Testis (tissue), 5 donors: Measurements from ENCODE around the gene ING4. TPM values are rescaled to one million over a fixed set of nuclear protein-coding genes. Genes with fewer than 3 reads are reported as not detected.
"Not testable (repeated sequence)": the region's sequence is repeated elsewhere in the genome, so short reads cannot be mapped to it uniquely, and the experiment has no call there.

Source experiments
- DNase-seq: peaks from one replicate; pipeline ENCODE4 v3.0.0-alpha.2; 2019
- H3K27ac ChIP-seq, 2 donors: fragments of 200-600 bp; sonication (generic); one replicate each; pipeline ENCODE4 v1.5.1; 2019
- H3K27me3 ChIP-seq: fragments of 200-600 bp; sonication (generic); one replicate; pipeline ENCODE4 v1.5.1; 2019
- H3K36me3 ChIP-seq: fragments of 200-600 bp; sonication (generic); one replicate; pipeline ENCODE4 v1.5.1; 2017; ENCODE audit warnings: low read depth; ENCODE audit errors: missing control alignments
- H3K4me1 ChIP-seq: fragments of 200-600 bp; sonication (generic); one replicate; pipeline ENCODE4 v1.5.1; 2019
- H3K4me3 ChIP-seq, 2 donors: fragments of 200-600 bp; sonication (generic); one replicate each; pipeline ENCODE4 v1.5.1; 2017 to 2019
- H3K9me3 ChIP-seq: fragments of 200-600 bp; sonication (generic); one replicate; pipeline ENCODE4 v1.5.1; 2017
- CTCF ChIP-seq, 3 experiments: fragments of 450-650 bp in 2 of 3; fragments of 200-600 bp in 1 of 3; sonication (generic) in 1 of 3; IDR thresholded peaks; one replicate each; pipeline ENCODE4 v1.5.1; 2016 to 2019; ENCODE audit warnings: antibody characterized with exemption in 3 of 3, mild to moderate bottlenecking in 2 of 3, moderate library complexity in 1 of 3
- POLR2A ChIP-seq: fragments of 450-650 bp; IDR thresholded peaks from one replicate; pipeline ENCODE4 v1.6.1; 2017; ENCODE audit warnings: antibody characterized with exemption, mild to moderate bottlenecking, moderate library complexity
- WGBS, 2 donors: methylation state at CpG; one replicate each; pipeline ENCODE4 v1.1.5; 2018; 5-methylcytosine and 5-hydroxymethylcytosine counted together
- intact Hi-C: fragments of 100-400 bp; cut with DNase I; formaldehyde crosslinking; loops from one replicate; pipeline ENCODE4 v1.15.1; 2023; ENCODE audit warnings: low total_unique reads
- long read RNA-seq, 2 donors: transcript quantifications; one replicate each; lab custom pipeline, GENCODE V29; 2026
- polyA plus RNA-seq: library from polyadenylated mRNA; stranded (reverse); fragments of 350-450 nt; fragmentation: Illumina TruSeq; extraction: RNeasy Lipid Tissue Mini Kit (QIAGEN cat#74804); gene quantifications from one replicate; pipeline ENCODE4 v1.2.3, GENCODE V29; 2014; ENCODE audit warnings: low read depth, low replicate concordance; ENCODE audit not compliant: insufficient read depth
- total RNA-seq, 2 donors: library from RNA; depleted of rRNA; stranded (reverse); fragments of >200 nt; gene quantifications; one replicate each; pipeline ENCODE4 v1.2.3, GENCODE V29; 2016

ING4 gene
- total RNA-seq: 10 to 100 TPM; 58.3 to 63.0 TPM
- polyA plus RNA-seq: 48.1 TPM
- long read RNA-seq, donor 1, transcript ING4-201 (8 exons, 1,709 nt): minor isoform, 13 of 43 reads
- long read RNA-seq, donor 1, transcript ING4-202 (8 exons, 1,393 nt): major isoform, 20 of 43 reads
- long read RNA-seq, donor 1, partial matches to known transcripts: 0 of 43 reads
- long read RNA-seq, donor 1, other reads (novel, unspliced or antisense): 0 of 43 reads
- long read RNA-seq, donor 2, transcript ING4-203 (8 exons, 741 nt): minor isoform, 6 of 32 reads
- long read RNA-seq, donor 2, transcript ING4-202 (8 exons, 1,393 nt): major isoform, 8 of 32 reads
- long read RNA-seq, donor 2, transcript ING4-201 (8 exons, 1,709 nt): major isoform, 8 of 32 reads
- long read RNA-seq, donor 2, partial matches to known transcripts: 5 of 32 reads
- long read RNA-seq, donor 2, other reads (novel, unspliced or antisense): 0 of 32 reads

- Histone ChIP-seq H3K36me3 (no peaks in the 10 kb centered on the region), H3K27me3 (no peaks in the 10 kb centered on the region), H3K4me1 (peaks cover 9% of the 10 kb centered on the region), H3K4me3 (peak within 1 kb of the TSS; percentile 68 to 91), H3K27ac (peak within 1 kb of the TSS; percentile 47 to 83), H3K9me3 (no peaks in the 10 kb centered on the region)
- intact Hi-C loops: no loop called here
- peak; percentile 100 for DNase-seq
- no peak for TF ChIP-seq POLR2A
- no peak for TF ChIP-seq CTCF (IDR thresholded peaks at IDR 0.05)
- 2% methylated on average over 37 of the region's 37 CpGs for WGBS, 2 donors
Observed at GRCh38 chr12:6662906-6663742, at the start of gene ING4. Gene ING4, minus strand, starts transcription at chr12:6663119. Its CDS starts 18 bp downstream, at chr12:6663101.

GRCh38 chr12:6708960-6709394 is 46.1 kb upstream of the ING4 start:
- Histone ChIP-seq H3K4me3 (peak overlapping the region in 1 of 2 donors; percentile 38), H3K27ac (no peak overlapping the region), H3K4me1 (no peaks in the 10 kb centered on the region), H3K36me3 (no peaks in the 10 kb centered on the region), H3K27me3 (no peaks in the 10 kb centered on the region), H3K9me3 (no peaks in the 10 kb centered on the region)
- WGBS, 2 donors: 42 to 62% methylated on average over 16 of the region's 16 CpGs
- TF ChIP-seq POLR2A (no peak), CTCF (IDR thresholded peaks at IDR 0.05) (no peak)
- DNase-seq: peak; percentile 60
- intact Hi-C loops: no loop called here

- WGBS, 2 donors: 56 to 83% methylated on average over 8 to 18 of the region's 21 CpGs
- H3K4me1 ChIP-seq, DNase-seq, intact Hi-C loops, H3K9me3 ChIP-seq, H3K36me3 ChIP-seq, H3K27ac ChIP-seq, H3K27me3 ChIP-seq: not testable (repeated sequence)
- peak overlapping the region in 1 of 2 donors; percentile 49 for H3K4me3 ChIP-seq
Observed at GRCh38 chr12:6708351-6708750, 45.4 kb upstream of the ING4 start.

- intact Hi-C loops: no loop called here
- H3K9me3 ChIP-seq: no peaks in the 10 kb centered on the region
- no peak for TF ChIP-seq CTCF (IDR thresholded peaks at IDR 0.05)
- no peak for TF ChIP-seq POLR2A
- DNase-seq: no peak
- WGBS, 2 donors: 29 to 38% methylated on average over 9 to 10 of the region's 10 CpGs
- no peaks in the 10 kb centered on the region for H3K36me3 ChIP-seq
- no peaks in the 10 kb centered on the region for H3K27me3 ChIP-seq
- H3K27ac ChIP-seq: no peak overlapping the region
- peaks cover 10% of the 10 kb centered on the region for H3K4me1 ChIP-seq
- H3K4me3 ChIP-seq: no peak overlapping the region
Observed at GRCh38 chr12:6703631-6704030, 40.7 kb upstream of the ING4 start.
